NT2/D1 (cell line): ENCODE measurements around the gene ZNF620.

Source experiments
- SUZ12 ChIP-seq: IDR thresholded peaks from 2 replicates; pipeline ENCODE4 v1.6.1; 2011; ENCODE audit not compliant: insufficient read length, insufficient read depth; ENCODE audit errors: extremely low read depth
- YY1 ChIP-seq: IDR thresholded peaks from 2 replicates; pipeline ENCODE4 v1.6.1; 2011; ENCODE audit not compliant: insufficient read length, insufficient read depth
- ZNF274 ChIP-seq: IDR thresholded peaks from 2 replicates; pipeline ENCODE4 v1.6.1; 2011; ENCODE audit warnings: mild to moderate bottlenecking, low read depth, low read length

- TF ChIP-seq ZNF274 (no peak), YY1 (peak; percentile 93), SUZ12 (no peak)
Measured at GRCh38 chr3:40456940-40457823, 48.7 kb upstream of the ZNF620 start, which contains the start of gene RPL14.
